Peyer's patch (tissue), 4 donors: ENCODE data around the gene FANCI. TPM values are rescaled to one million over a fixed set of nuclear protein-coding genes. Genes with fewer than 3 reads are reported as not detected.
A peak's percentile ranks its signal among the peaks of the same experiment; 100 is the strongest.

ENCODE experiments used
- DNase-seq, 3 donors: peaks; one replicate each; pipeline ENCODE4 v3.0.0-alpha.2; 2017 to 2019
- H3K27ac ChIP-seq, 4 donors: fragments of 200-600 bp; sonication (generic); one replicate each; pipeline ENCODE4 v1.5.1; 2016 to 2019
- H3K27me3 ChIP-seq, 2 donors: fragments of 200-600 bp; sonication (generic); one replicate each; pipeline ENCODE4 v1.5.1; 2019
- H3K36me3 ChIP-seq, 3 donors: fragments of 200-600 bp; sonication (generic); one replicate each; pipeline ENCODE4 v1.5.1; 2016 to 2019
- H3K4me1 ChIP-seq, 4 donors: fragments of 200-600 bp; sonication (generic); one replicate each; pipeline ENCODE4 v1.5.1; 2016 to 2019
- H3K4me3 ChIP-seq, 4 donors: fragments of 200-600 bp; sonication (generic); 1 replicate in 3 of 4; 2 replicates in 1 of 4; pipeline ENCODE4 v1.5.1; 2016 to 2019; ENCODE audit warnings: mild to moderate bottlenecking in 1 of 4
- H3K9me3 ChIP-seq, 4 donors: fragments of 200-600 bp; sonication (generic); one replicate each; pipeline ENCODE4 v1.5.1; 2016 to 2019; ENCODE audit warnings: mild to moderate bottlenecking in 1 of 4
- CTCF ChIP-seq, 6 experiments: fragments of 450-650 bp in 4 of 6; fragments of 200-600 bp in 2 of 6; sonication (generic) in 1 of 6; IDR thresholded peaks; one replicate each; pipeline ENCODE4 v1.5.1; 2017 to 2019; ENCODE audit warnings: antibody characterized with exemption in 6 of 6, mild to moderate bottlenecking in 3 of 6, moderate library complexity in 1 of 6
- POLR2A ChIP-seq, 2 donors: fragments of 450-650 bp; IDR thresholded peaks; one replicate each; pipeline ENCODE4 v1.5.1; 2017; ENCODE audit warnings: antibody characterized with exemption in 2 of 2, mild to moderate bottlenecking in 2 of 2, moderate library complexity in 2 of 2
- total RNA-seq, 4 donors: library from RNA; depleted of rRNA; stranded (reverse); fragments of >200 nt; gene quantifications; one replicate each; pipeline ENCODE4 v1.1.0, GENCODE V29; 2016

Gene FANCI
- total RNA-seq, 4 donors from 2014 or later, result 5.6 to 75.9 (median 10.8) TPM

GRCh38 chr15:89338036-89338435 is 94.3 kb downstream of the FANCI start:
- no peak for TF ChIP-seq POLR2A (IDR thresholded peaks at IDR 0.05)
- TF ChIP-seq CTCF (IDR thresholded peaks at IDR 0.05), result no peak
- Histone ChIP-seq H3K9me3 (no peaks in the 10 kb centered on the region), H3K4me1 (peaks cover 0 to 16% (median 8%) of the 10 kb centered on the region in 4 donors), H3K27me3 (no peaks in the 10 kb centered on the region), H3K4me3 (no peak overlapping the region), H3K36me3 (peaks cover 0 to 5% (median 0%) of the 10 kb centered on the region in 3 donors), H3K27ac (no peak overlapping the region)
- peak in 1 of 3 donors; percentile 34 for DNase-seq

GRCh38 chr15:89340573-89340972 is 96.8 kb downstream of the FANCI start:
- Histone ChIP-seq H3K27me3 (no peaks in the 10 kb centered on the region), H3K4me3 (no peak overlapping the region), H3K4me1 (peaks cover 0 to 3% (median under 1%) of the 10 kb centered on the region in 4 donors), H3K27ac (no peak overlapping the region), H3K36me3 (no peaks in the 10 kb centered on the region), H3K9me3 (no peaks in the 10 kb centered on the region)
- TF ChIP-seq POLR2A (IDR thresholded peaks at IDR 0.05), result no peak
- TF ChIP-seq CTCF (IDR thresholded peaks at IDR 0.05), result no peak
- DNase-seq, result no peak

- no peak for DNase-seq
- no peaks in the 10 kb centered on the region for H3K36me3 ChIP-seq
- no peaks in the 10 kb centered on the region for H3K4me1 ChIP-seq
- H3K9me3 ChIP-seq, result no peaks in the 10 kb centered on the region
- no peak overlapping the region for H3K27ac ChIP-seq
- H3K27me3 ChIP-seq, result no peaks in the 10 kb centered on the region
- TF ChIP-seq CTCF (IDR thresholded peaks at IDR 0.05) (no peak), POLR2A (IDR thresholded peaks at IDR 0.05) (no peak)
- H3K4me3 ChIP-seq, result no peak overlapping the region
These were observed 97.7 kb downstream of the FANCI start for GRCh38 chr15:89341316-89342005.

GRCh38 chr15:89342840-89343239 is 99.1 kb downstream of the FANCI start:
- H3K9me3 ChIP-seq, result no peaks in the 10 kb centered on the region
- H3K4me1 ChIP-seq, result no peaks in the 10 kb centered on the region
- H3K27ac ChIP-seq, result no peak overlapping the region
- no peak for DNase-seq
- H3K4me3 ChIP-seq, result no peak overlapping the region
- TF ChIP-seq CTCF (IDR thresholded peaks at IDR 0.05), result no peak
- no peak for TF ChIP-seq POLR2A (IDR thresholded peaks at IDR 0.05)
- H3K36me3 ChIP-seq, result no peaks in the 10 kb centered on the region
- no peaks in the 10 kb centered on the region for H3K27me3 ChIP-seq

GRCh38 chr15:89345248-89345647 is 101.5 kb downstream of the FANCI start:
- Histone ChIP-seq H3K4me1 (no peaks in the 10 kb centered on the region), H3K27me3 (no peaks in the 10 kb centered on the region), H3K9me3 (no peaks in the 10 kb centered on the region), H3K4me3 (no peak overlapping the region), H3K27ac (no peak overlapping the region), H3K36me3 (no peaks in the 10 kb centered on the region)
- TF ChIP-seq POLR2A (IDR thresholded peaks at IDR 0.05), result no peak
- TF ChIP-seq CTCF (IDR thresholded peaks at IDR 0.05), result no peak
- no peak for DNase-seq
